Mononuclear cell (primary cell): ENCODE results near the gene C10orf105. TPM values are rescaled to one million over a fixed set of nuclear protein-coding genes. Genes with fewer than 3 reads are reported as not detected.

Experiments
- H3K27me3 ChIP-seq: 2 replicates; pipeline ENCODE4 v1.6.0; 2011; ENCODE audit warnings: low read length, control low read depth; ENCODE audit not compliant: insufficient read depth
- H3K4me1 ChIP-seq: 2 replicates; pipeline ENCODE4 v1.5.1; 2011; ENCODE audit warnings: mild to moderate bottlenecking, low read length, control low read depth; ENCODE audit not compliant: insufficient read depth
- H3K4me3 ChIP-seq: 2 replicates; pipeline ENCODE4 v1.5.1; 2011; ENCODE audit warnings: mild to moderate bottlenecking, low read length, moderate library complexity
- H3K9me3 ChIP-seq: 2 replicates; pipeline ENCODE4 v1.5.1; 2011; ENCODE audit warnings: low read depth, mild to moderate bottlenecking, control low read depth, low read length
- total RNA-seq: library from RNA; depleted of rRNA; stranded (reverse); fragments of >200 nt; gene quantifications from one replicate; pipeline ENCODE4 v1.2.3, GENCODE V29; 2012

The C10orf105 gene
- total RNA-seq, 1 donor = 0.31 TPM

DNA sequence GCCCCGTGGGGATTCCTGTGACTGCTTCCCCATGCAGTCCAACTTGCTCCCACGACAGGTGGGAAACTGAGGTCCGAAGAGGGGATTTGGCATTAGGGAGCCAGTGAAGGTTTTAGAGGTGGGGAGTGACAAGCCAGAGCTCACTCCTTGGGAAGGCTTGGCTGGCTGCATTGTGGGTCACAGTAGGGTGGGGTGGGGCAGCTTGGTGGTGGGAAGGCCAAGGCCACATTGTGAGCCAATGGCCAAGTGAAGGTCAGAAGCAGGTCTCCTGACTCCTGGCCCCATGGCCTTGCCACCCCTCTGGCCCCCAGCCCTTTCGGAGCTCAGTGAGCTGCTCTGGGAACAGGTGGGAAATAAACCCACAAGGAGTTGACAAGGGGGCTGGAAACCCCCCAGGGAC lies 2.5 kb downstream of the C10orf105 start:
- Histone ChIP-seq H3K4me1 (peaks cover 65% of the 10 kb centered on the region), H3K27me3 (no peaks in the 10 kb centered on the region), H3K9me3 (no peaks in the 10 kb centered on the region), H3K4me3 (peak overlapping the region; percentile 41)

DNA sequence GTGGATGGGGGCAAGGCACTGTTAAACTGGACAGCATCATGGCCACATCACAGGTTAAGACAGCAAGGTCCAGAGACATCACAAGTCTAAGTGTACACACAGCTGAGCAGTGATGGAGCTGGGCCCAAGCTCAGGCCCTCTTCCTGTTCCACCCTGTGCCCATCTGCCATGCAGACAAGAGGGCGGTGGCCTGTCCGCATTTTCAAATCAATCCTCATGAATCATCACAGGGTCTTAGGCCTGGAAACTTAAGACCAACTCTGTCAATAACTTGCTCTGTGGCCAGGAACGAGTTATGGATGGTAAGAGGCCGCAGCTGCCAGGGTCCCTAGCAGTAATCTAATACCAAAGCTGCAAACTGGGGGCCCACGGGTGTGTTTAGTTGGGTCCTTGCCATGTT lies 3.2 kb downstream of the C10orf105 start:
- no peaks in the 10 kb centered on the region for H3K27me3 ChIP-seq
- H3K4me3 ChIP-seq = peak overlapping the region; percentile 41
- H3K4me1 ChIP-seq = peaks cover 67% of the 10 kb centered on the region
- no peaks in the 10 kb centered on the region for H3K9me3 ChIP-seq

DNA sequence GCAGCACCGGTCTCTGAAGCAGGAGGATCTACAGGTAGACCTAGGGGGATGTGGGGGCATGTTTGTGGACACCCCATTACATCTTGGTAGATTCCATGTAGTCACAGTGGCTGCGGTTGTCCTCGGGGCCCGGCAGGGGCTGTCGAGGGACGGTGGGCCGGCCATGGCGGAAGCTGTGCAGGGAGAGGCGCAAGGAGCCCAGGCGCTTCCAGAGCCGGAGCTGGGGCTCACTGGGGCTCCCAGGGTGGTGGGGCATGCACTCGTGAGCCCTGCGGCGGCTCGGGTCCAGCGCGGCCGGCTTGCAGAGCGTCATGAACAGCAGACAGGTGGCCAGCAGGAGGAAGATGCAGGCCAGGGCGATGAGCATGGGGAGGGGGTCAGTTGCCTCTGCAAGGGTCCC lies 3.7 kb downstream of the C10orf105 start:
- H3K27me3 ChIP-seq = no peaks in the 10 kb centered on the region
- no peaks in the 10 kb centered on the region for H3K9me3 ChIP-seq
- peak overlapping the region; percentile 41 for H3K4me3 ChIP-seq
- H3K4me1 ChIP-seq = peaks cover 71% of the 10 kb centered on the region

DNA sequence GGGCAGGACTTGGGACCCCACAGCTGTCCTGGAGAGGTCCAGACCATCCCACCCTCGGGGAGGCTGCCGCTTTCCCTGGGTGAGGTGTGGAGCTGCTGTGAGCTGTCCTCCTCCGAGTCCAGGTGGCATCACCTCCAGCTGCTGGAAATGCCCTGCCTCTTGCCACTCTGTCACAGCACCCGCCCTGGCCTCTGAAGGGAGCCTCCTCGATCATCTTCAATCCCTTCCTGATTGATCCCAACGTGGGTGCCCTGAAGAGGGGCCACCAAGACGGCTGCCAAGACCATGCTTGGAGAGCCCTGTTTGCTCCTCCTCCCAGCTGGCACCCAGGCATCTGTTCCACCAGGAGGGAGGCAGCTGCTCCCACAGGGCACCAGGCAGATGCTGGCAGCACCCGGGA lies 4.6 kb downstream of the C10orf105 start:
- Histone ChIP-seq H3K27me3 (no peaks in the 10 kb centered on the region), H3K4me3 (peak overlapping the region; percentile 41), H3K9me3 (no peaks in the 10 kb centered on the region), H3K4me1 (peaks cover 72% of the 10 kb centered on the region)

DNA sequence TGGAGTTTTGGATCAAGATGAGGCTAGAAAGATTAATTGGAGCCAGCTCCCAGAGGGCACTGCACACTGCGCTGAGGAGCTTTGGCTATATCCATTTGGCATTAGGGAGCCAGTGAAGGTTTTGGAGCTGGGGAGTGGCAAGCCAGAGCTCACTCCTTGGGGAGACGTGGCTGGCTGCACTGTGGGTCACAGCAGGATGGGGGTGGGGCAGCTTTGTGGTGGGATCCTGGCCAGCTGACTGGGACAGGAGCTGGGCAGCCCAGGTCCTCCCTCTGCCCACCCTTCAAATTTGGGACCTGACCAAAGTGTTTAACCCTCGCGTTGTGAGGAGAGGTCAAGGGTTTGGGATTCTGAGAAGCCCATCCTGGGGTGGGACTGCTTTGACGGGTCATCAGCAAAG lies 5.0 kb downstream of the C10orf105 start:
- Histone ChIP-seq H3K9me3 (no peaks in the 10 kb centered on the region), H3K27me3 (no peaks in the 10 kb centered on the region), H3K4me3 (peak overlapping the region; percentile 41), H3K4me1 (peaks cover 72% of the 10 kb centered on the region)

DNA sequence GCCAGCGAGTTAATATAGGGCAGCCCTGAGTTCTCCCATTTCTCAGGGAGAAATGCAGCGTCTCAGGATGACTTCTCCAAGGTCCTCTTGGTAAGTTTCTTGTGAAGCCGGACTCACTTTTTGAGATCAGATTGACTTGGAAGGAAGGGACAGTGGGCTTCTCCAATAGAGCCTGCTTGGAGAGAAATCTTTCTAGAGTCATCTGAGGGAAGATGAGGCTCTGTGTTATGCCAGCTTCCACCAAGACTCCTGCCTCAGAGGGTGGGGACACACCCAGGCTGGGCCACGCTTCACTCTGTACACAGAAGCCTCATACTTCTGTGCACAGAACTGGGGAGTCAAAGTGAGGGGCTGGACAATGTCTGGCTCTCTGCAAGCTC lies 5.6 kb downstream of the C10orf105 start:
- H3K4me3 ChIP-seq = peak overlapping the region; percentile 41

DNA sequence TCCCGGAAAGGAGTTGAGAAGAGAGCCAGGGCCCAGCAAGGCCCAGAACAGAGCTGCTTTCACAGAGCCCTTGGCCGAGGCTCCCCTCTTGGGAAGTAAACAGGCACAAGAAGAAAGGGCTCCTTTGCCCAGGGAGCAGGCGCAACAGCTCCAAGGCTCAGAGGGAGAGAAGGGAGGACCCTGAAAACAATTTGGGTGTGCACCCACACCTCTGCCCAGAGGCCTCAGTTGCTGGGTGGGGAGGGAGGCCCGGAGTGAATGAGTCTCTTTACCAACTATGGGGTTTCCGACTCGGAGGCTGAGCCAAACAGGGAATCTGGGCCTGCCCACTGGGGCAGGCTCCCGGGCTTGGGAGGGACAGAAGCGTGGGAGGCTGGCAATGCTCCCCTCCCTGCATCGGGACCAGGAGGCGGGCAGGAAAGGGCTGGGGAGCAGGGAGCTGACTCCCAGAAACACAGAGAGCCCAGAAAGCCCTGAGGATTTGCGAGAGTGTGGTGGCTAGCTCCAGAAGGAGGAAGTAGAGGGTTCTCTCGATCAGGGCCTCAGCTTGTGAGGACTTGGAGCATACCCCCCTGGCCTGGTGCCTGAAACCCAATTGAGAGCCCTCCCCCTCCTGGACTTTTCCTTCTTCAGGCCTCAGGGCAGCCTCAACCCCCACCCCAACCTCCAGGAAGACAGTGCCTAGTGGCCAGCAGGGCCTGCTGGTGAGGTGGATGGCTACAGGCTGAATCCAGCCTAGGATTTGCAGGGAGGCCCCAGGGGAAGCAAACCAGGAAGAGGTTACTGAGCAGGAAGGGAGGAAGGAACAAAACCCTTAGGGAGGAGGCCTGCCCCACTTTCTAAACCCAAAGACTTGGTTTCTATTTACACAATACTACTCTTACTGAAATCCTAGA lies 6.2 kb downstream of the C10orf105 start:
- Histone ChIP-seq H3K9me3 (no peaks in the 10 kb centered on the region), H3K27me3 (no peaks in the 10 kb centered on the region), H3K4me1 (peaks cover 81% of the 10 kb centered on the region), H3K4me3 (peak overlapping the region; percentile 41)

More for the DNA sequence above, 5.6 kb downstream of the C10orf105 start:
- Histone ChIP-seq H3K9me3 (no peaks in the 10 kb centered on the region), H3K4me1 (peaks cover 77% of the 10 kb centered on the region), H3K27me3 (no peaks in the 10 kb centered on the region)

DNA sequence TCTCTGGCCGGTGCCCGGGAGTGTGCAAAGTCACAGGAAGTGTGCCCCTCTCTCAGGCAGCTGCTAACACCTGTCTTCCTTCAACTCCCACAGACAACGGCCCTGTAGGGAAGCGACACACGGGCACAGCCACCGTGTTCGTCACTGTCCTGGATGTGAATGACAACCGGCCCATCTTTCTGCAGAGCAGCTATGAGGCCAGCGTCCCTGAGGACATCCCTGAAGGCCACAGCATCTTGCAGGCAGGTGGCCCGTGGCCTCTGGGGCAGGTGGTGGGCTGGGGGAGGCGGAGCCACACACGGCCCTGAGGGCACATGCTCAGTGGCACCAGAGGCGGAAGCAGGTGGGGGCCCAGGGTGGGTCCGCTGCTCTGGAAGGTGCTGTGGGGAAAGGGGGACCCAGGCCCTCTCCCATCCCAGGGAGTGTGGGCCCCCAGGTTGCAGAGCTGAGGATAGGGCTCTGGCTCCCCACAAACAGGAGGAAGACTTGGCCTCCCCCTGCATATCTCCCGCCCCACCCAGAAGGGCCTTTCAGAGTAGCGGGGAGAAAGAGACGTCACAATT lies 6.9 kb downstream of the C10orf105 start:
- Histone ChIP-seq H3K9me3 (no peaks in the 10 kb centered on the region), H3K4me1 (peaks cover 82% of the 10 kb centered on the region), H3K4me3 (no peak overlapping the region), H3K27me3 (no peaks in the 10 kb centered on the region)

DNA sequence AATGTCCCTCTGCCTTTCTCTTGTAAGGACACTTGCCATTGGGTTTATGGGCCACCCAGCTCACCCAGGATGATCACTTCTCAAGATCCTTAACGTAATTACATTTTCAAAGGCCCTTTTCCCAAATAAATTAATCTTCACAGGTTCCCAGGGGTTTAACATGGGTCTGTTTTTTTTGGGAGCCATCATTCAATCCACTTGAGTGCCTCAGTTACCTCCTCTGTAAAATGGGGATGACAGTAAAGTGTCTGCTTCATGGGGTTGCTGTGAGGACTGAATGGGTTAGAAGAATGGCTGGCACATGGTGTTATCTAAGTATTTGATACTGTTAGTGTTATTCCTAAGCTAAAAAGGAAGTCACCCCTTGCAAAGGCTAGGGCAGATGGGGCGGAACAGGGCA lies 7.4 kb downstream of the C10orf105 start:
- no peak overlapping the region for H3K4me3 ChIP-seq

DNA sequence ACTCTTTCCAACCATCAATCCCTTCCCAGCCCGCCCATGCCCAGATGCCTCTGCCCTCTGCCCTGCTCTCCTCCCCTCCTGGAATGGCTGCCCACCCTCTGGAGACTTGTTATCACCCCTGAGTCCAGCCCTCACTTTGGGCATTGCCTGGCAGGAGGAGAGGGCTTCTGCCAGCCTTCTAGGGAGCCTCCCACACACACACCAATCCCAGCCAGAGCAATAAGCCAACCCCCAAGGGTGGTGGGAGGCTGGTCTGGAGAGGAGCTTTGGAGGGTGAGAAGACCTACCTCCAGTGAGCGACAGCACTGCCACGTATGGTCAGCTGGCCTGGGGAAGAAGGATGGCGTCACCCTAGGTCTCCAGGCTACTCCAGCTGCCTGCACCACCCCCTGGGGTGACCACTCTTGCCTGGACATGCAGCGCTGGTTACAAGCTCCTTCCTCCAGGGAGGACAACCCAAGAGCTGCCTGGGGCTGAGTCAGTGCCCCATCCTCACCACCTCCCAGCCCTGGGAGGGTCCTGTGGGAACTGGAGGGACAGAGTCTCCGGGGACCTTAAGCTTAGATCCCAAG lies 8.4 kb downstream of the C10orf105 start:
- Histone ChIP-seq H3K4me3 (no peak overlapping the region), H3K27me3 (no peaks in the 10 kb centered on the region), H3K4me1 (peaks cover 68% of the 10 kb centered on the region), H3K9me3 (no peaks in the 10 kb centered on the region)

More for the DNA sequence above, 7.4 kb downstream of the C10orf105 start:
- H3K9me3 ChIP-seq = no peaks in the 10 kb centered on the region
- H3K27me3 ChIP-seq = no peaks in the 10 kb centered on the region
- H3K4me1 ChIP-seq = peaks cover 79% of the 10 kb centered on the region

DNA sequence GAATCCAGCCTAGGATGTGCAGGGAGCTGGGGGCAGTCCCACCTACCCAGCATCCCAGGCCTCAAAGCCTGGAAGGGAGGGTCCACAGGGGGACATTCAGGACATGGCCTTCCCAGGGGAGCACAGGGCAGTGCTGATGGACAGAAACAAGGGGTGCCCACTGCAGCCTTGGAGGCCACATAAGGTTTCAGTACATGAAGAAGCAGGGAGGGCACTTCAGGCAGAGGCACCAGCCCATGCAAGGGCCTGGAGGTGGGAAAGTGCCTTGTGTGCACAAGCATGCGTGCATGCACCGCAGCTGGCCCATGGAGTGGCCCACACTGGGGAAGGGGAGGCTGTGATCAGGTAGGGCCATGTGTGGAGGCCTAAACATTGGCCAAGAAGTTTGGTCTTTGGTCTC lies 9.1 kb downstream of the C10orf105 start:
- Histone ChIP-seq H3K4me3 (no peak overlapping the region), H3K4me1 (peaks cover 62% of the 10 kb centered on the region), H3K27me3 (no peaks in the 10 kb centered on the region), H3K9me3 (no peaks in the 10 kb centered on the region)

DNA sequence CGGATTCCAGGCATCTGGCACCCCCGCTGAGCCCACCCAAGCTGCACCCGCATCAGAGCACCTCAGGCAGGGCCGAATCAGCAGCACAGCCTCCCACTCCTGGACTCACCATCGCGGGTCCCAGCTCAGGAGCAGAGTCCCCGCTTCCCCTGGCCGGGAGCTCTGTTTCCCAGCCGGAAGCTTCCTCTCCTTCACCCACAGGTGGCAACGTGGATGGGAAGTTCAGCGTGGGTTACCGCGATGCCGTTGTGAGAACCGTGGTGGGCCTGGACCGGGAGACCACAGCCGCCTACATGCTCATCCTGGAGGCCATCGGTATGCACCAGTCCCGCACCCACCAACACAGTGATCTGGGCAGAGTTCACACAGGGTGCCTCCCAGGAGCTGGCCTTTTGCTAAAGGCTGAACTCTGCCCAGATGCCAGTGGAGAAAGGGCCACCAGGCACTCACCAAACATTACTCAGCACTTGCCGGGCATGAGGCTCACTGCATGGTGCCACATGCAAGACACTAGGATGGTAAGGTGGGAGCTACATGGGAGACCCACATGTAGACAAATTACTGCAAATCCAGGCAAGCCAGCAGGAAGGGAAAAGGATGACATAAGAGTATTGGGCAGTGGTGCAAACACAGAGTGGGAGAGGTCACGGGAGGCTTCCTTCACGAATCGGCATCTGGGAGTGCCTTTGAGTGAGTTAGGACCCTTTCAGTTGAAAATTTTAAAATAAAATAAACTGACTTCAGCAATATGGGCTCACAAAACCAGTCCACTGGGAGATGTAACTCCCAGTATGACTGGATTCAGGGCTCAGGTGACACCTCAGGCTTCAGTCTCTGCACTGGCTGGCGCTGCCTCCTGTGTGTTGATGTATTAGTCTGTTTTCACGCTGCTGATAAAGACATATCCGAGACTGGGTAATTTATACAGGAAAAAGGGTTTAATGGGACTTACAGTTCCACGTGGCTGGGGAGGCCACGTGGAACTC lies 10.4 kb downstream of the C10orf105 start:
- H3K27me3 ChIP-seq = no peaks in the 10 kb centered on the region
- H3K9me3 ChIP-seq = no peaks in the 10 kb centered on the region
- H3K4me3 ChIP-seq = no peak overlapping the region
- H3K4me1 ChIP-seq = peaks cover 49% of the 10 kb centered on the region

DNA sequence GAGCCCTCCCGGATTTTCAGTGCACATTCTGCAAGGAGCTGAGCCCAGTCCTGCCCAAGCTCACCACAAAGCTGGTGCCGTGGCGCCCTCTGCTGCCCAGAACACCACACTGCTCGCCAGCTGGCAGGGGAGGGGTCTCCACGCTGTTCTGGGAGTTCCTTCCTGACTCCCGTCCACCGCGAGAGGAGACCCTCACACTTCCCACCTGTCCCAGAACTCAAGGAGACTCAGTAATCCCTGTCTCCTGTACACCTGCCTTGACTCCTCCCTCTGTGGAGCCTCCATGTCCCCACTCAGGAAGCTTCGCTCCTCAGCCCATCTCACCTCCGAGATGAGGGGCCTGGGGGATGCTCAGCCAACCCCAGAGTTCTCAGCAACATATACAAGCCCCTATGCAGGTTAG lies 11.3 kb downstream of the C10orf105 start:
- Histone ChIP-seq H3K27me3 (no peaks in the 10 kb centered on the region), H3K4me3 (no peak overlapping the region), H3K4me1 (peaks cover 40% of the 10 kb centered on the region), H3K9me3 (no peaks in the 10 kb centered on the region)

DNA sequence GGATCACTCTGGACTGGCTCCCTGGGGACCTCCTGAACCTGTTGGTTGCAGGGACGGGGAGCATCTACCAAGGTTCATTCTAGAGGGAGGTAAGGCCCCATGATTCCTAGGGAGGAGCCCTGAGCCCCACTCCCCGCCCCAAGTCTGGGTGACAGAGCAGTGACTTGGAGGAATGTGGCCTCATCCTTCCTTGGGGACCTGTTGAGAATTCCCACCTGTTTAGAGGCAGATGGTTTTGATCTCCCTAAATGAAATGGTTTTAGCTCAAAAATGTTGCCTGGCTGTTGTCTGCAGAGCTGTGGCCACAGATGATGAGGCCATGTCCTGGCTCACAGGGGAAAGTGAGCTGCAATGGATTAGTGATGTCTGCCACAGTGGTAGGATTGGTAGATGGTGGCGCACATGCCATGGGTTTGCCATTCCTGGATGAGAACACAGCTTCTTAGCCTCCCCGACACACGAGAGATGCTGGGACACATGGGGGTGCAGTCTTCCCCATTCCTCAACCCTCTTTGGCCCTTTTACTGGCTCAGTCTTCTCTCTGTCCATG lies 12.3 kb downstream of the C10orf105 start:
- H3K27me3 ChIP-seq = no peaks in the 10 kb centered on the region
- no peak overlapping the region for H3K4me3 ChIP-seq
- H3K9me3 ChIP-seq = no peaks in the 10 kb centered on the region
- H3K4me1 ChIP-seq = peaks cover 34% of the 10 kb centered on the region
